HG03571 (cell line): ENCODE results near the gene PPAN.

Source experiments
- ATAC-seq: cut with Tn5 transposase; IDR thresholded peaks from one replicate; pipeline ENCODE4 v1.9.1; 2021; ENCODE audit not compliant: unreplicated experiment

Gene PPAN

GRCh38 chr19:10113592-10113963 is 7.4 kb downstream of the PPAN start:
- no peak for ATAC-seq

GRCh38 chr19:10113964-10114650 is 7.9 kb downstream of the PPAN start:
- no peak for ATAC-seq

- ATAC-seq: no peak
Measured at GRCh38 chr19:10114651-10115391, 8.7 kb downstream of the PPAN start.

GRCh38 chr19:10115392-10116084 is 9.4 kb downstream of the PPAN start:
- no peak for ATAC-seq

GRCh38 chr19:10116085-10116865 is 10.1 kb downstream of the PPAN start:
- no peak for ATAC-seq

GRCh38 chr19:10116866-10117616 is 10.9 kb downstream of the PPAN start:
- ATAC-seq: no peak

- ATAC-seq: no peak
Measured at GRCh38 chr19:10118960-10119359, 12.8 kb downstream of the PPAN start.

- ATAC-seq: no peak
Measured at GRCh38 chr19:10120538-10121189, 14.5 kb downstream of the PPAN start.

GRCh38 chr19:10122045-10122444 is 15.9 kb downstream of the PPAN start:
- ATAC-seq: no peak

GRCh38 chr19:10124429-10124828 is 18.3 kb downstream of the PPAN start:
- no peak for ATAC-seq

- ATAC-seq: no peak
Measured at GRCh38 chr19:10126213-10126639, 20.1 kb downstream of the PPAN start.

- no peak for ATAC-seq
Measured at GRCh38 chr19:10132905-10133304, 26.7 kb downstream of the PPAN start.

GRCh38 chr19:10133596-10133995 is 27.4 kb downstream of the PPAN start:
- no peak for ATAC-seq

GRCh38 chr19:10134040-10134439 is 27.9 kb downstream of the PPAN start:
- no peak for ATAC-seq

GRCh38 chr19:10135551-10136334 is 29.6 kb downstream of the PPAN start:
- ATAC-seq: no peak

- no peak for ATAC-seq
Measured at GRCh38 chr19:10136936-10137335, 30.8 kb downstream of the PPAN start.

GRCh38 chr19:10137751-10138682 is 31.9 kb downstream of the PPAN start:
- ATAC-seq: no peak
